Fibroblast of upper back skin (primary cell): ENCODE results near the gene HCN3.
"Not testable (repeated sequence)": the region's sequence is repeated elsewhere in the genome, so short reads cannot be mapped to it uniquely, and the experiment has no call there.

Experiments
- DNase-seq: peaks from one replicate; pipeline ENCODE4 v3.0.0-alpha.2; 2013

Gene HCN3

DNA sequence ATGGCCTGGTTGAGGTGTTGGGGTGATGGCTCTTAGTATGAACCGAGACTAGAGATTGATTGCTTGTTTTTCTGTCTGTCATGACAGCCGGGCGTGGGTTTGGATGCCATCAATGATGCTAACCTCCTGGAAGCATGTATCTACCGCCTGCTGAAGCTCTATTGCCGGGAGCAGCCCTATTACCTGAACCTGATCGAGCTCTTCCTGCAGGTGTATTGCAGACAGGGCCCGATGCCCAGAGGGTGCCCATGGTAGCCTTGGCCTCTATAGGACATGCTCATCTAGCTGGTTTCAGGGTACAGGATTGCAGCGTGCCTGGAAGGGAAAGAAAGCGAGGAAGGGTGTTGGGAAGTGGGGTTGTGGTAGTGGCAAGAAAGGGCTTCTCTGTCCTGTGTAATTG lies 40.8 kb downstream of the HCN3 start:
- no peak for DNase-seq

DNA sequence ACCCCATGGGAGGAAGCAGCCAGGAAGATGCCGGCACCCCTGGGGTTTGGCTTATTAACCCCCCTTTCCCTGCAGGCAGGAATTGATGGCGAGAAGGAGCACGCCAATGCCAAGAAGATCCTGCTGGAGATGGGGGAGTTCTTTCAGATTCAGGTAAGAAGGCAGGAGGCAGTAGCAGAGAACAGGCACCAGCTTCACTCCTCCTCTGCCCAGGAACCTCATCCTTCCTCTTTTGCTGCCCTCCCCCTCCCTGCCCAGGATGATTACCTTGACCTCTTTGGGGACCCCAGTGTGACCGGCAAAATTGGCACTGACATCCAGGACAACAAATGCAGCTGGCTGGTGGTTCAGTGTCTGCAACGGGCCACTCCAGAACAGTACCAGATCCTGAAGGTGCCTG lies 42.3 kb downstream of the HCN3 start:
- no peak for DNase-seq

DNA sequence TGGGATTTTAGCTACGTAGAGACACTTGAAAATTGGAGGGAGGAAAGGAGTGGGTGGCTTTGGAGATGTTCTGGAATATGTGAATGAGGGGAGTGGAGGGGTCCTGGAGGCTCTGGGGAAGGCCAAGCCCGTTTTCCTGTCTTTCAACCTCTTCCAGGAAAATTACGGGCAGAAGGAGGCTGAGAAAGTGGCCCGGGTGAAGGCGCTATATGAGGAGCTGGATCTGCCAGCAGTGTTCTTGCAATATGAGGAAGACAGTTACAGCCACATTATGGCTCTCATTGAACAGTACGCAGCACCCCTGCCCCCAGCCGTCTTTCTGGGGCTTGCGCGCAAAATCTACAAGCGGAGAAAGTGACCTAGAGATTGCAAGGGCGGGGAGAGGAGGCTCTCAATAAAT lies 43.0 kb downstream of the HCN3 start:
- no peak for DNase-seq

- DNase-seq = peak; percentile 62
Observed at GRCh38 chr1:155320661-155321617, 43.7 kb downstream of the HCN3 start, which contains the start of gene RUSC1. RUSC1 (plus strand) TSS chr1:155320894; CDS start chr1:155321774, 880 bp downstream.

DNA sequence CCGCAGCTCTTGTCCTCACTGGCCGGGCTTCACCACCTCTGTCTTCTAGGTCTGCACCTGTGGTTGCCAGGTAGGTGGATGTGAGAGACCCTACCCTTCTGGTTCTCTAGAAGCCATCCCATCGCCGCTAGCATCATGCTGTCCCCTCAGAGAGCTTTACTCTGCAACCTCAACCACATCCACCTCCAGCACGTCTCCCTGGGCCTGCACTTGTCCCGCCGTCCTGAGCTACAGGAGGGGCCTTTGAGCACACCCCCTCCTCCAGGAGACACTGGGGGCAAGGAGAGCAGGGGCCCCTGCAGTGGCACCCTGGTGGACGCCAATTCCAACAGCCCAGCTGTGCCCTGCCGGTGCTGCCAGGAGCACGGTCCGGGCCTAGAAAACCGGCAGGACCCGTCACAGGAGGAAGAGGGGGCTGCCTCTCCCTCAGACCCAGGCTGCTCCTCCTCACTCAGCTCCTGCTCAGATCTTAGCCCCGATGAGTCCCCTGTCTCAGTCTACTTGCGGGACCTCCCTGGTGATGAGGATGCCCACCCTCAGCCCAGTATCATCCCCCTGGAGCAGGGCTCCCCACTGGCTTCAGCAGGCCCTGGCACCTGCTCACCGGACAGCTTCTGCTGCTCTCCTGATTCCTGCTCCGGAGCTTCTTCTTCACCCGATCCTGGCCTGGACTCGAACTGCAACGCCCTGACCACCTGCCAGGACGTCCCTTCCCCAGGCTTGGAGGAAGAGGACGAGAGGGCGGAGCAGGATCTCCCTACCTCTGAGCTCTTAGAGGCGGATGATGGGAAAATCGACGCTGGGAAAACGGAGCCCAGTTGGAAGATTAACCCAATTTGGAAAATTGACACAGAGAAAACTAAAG lies 44.6 kb downstream of the HCN3 start:
- no peak for DNase-seq

DNA sequence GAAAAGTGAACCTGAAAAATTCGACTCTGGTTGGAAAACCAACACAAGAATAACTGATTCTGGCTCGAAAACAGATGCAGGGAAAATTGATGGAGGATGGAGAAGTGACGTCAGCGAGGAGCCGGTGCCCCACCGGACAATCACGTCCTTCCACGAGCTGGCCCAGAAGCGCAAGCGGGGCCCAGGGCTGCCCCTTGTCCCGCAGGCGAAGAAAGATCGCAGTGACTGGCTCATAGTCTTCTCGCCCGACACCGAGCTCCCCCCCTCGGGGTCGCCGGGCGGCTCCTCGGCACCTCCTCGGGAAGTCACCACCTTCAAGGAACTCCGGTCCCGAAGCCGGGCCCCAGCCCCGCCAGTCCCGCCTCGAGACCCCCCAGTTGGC lies 45.3 kb downstream of the HCN3 start:
- no peak for DNase-seq

DNA sequence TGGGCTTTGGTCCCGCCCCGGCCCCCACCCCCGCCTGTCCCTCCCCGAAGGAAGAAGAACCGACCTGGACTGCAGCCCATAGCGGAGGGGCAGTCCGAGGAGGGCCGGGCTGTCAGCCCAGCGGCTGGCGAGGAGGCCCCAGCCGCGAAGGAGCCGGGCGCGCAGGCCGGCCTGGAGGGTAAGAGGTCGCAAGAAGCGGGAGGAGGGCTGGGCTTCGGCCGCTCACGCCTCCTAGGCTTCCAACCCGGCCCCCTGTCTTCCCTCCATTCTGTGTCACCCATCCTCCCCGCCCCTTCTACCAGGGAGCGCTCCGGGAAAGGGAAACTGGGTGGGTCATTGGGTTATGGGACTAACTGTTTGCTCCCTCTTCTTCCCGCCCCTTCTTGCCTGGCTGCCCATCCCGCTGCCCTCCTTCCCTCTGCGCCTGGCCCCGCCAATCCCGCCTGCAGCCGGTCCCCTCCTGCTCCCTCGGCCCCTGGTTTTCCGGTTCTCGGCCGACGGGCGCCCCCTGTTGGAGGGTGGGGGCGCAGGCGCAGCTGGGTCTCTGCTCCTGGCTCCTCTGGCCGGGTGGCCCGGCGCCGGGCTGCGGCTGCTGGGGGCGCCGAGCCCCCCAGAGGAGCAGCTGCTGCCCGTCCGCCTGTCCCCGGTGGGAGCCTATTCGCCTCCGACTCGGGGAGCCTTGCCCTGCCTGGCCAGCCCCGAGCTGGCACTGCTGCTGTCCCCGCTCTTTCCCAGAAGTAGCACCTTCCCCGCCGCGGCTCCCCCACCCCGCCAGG lies 45.9 kb downstream of the HCN3 start:
- peak; percentile 90 for DNase-seq

DNA sequence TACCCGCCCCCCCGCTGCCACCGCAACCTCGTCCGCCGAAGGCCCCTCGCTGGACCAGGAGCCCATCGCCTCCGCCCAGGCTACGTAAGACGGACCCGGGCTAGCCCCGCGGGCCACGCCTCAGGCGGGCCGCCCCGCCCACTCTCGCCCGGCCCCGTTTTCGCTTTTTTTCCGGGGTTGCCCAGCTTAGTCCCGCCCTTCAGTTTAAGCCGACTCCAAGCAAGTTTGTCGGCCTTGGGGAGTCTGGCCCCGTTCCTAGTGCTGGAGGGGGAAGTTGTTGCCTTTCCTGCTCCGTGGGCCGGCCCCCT lies 46.4 kb downstream of the HCN3 start:
- peak; percentile 89 for DNase-seq

GRCh38 chr1:155324037-155324716 lies 46.9 kb downstream of the HCN3 start:
- peak; percentile 95 for DNase-seq

DNA sequence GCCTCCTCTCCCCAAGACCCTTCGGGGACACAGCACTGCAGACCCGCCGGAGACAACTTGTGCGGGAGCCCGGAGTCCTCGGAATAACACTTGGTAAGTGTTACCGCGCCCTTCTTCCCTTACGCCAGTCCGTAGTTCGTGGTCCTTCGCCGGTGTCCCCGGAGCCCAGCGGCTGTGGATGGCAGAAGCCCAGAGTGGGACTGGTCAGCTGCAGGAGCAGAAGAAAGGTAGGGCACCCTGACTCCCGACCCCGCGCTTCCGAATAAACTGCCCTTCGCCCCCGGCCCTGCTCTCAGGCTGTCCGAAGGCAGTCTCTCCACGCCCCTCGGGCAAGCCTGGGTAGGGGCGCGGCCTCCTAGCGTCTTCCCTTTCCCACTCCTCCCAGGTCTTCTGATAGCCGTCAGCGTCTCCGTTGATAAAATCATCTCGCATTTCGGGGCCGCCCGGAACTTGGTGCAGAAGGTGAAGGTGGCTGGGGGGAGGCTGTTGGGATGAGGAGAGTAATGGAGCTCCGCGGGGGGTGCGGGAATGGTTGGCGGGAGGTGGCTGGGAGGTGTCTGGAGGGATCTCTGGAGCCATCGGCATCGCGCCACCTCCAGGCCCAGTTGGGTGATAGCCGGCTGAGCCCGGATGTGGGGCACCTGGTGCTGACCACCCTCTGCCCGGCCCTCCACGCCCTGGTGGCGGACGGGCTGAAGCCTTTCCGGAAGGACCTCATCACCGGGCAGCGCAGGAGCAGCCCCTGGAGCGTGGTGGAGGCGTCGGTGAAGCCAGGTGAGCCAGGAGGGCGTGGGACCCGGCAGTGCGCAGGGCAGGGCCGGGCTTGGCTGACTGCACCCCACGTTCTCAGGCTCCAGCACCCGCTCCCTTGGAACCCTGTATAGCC lies 47.7 kb downstream of the HCN3 start:
- DNase-seq = peak; percentile 41

GRCh38 chr1:155325603-155325893 lies 48.3 kb downstream of the HCN3 start:
- DNase-seq = no peak

GRCh38 chr1:155326020-155326526 lies 48.8 kb downstream of the HCN3 start:
- DNase-seq = no peak

GRCh38 chr1:155326631-155327037 lies 49.4 kb downstream of the HCN3 start:
- no peak for DNase-seq

- no peak for DNase-seq
Observed at GRCh38 chr1:155327981-155328380, 50.7 kb downstream of the HCN3 start.

DNA sequence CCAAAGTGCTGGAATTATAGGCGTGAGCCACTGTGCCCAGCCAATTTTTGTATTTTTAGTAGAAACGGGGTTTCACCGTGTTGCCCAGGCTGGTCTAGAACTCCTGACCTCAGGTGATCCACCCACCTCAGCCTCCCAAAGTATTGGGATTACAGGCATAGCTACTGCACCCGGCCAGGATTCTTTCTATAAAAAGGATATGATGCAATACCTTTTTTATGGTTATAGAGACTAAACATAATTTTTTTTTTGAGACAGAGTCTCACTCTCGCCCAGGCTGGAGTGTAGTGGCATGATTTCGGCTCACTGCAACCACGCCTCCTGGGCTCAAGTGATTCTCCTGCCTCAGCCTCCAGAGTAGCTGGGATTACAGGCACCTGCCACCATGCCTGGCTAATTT lies 51.6 kb downstream of the HCN3 start:
- not testable (repeated sequence) for DNase-seq

- no peak for DNase-seq
Observed at GRCh38 chr1:155329980-155330598, 52.8 kb downstream of the HCN3 start.

GRCh38 chr1:155334962-155335361 lies 57.7 kb downstream of the HCN3 start:
- no peak for DNase-seq
